GM23338 (cell line): ENCODE measurements around the gene STRN4. TPM values are rescaled to one million over a fixed set of nuclear protein-coding genes. Genes with fewer than 3 reads are reported as not detected.
A peak's percentile ranks its signal among the peaks of the same experiment; 100 is the strongest.

Experiments used
- ATAC-seq: fragments of 200-7000 bp; cut with Tn5 transposase; 3 replicates; pipeline ENCODE4 v1.9.1; 2020
- DNase-seq: peaks from one replicate; pipeline ENCODE4 v3.0.0-alpha.2; 2015; ENCODE audit warnings: low spot score
- H2AFZ ChIP-seq: fragments of 200-600 bp; sonication (generic); 2 replicates; pipeline ENCODE4 v1.8.0; 2016; ENCODE audit warnings: antibody characterized with exemption, mild to moderate bottlenecking, moderate library complexity
- H3F3A ChIP-seq: fragments of 200-600 bp; sonication (generic); replicated peaks from 2 replicates; pipeline ENCODE4 v1.8.0; 2017; ENCODE audit warnings: antibody characterized with exemption, mixed run types, low read depth
- H3K27ac ChIP-seq: fragments of 200-600 bp; sonication (generic); 2 replicates; pipeline ENCODE4 v1.6.1; 2016; ENCODE audit warnings: low read depth
- H3K27me3 ChIP-seq: fragments of 200-600 bp; sonication (generic); 2 replicates; pipeline ENCODE4 v1.8.0; 2016; ENCODE audit warnings: mild to moderate bottlenecking, mixed run types, moderate library complexity; ENCODE audit not compliant: insufficient read depth
- H3K36me3 ChIP-seq: fragments of 200-600 bp; sonication (generic); 2 replicates; pipeline ENCODE4 v1.8.0; 2016; ENCODE audit warnings: mild to moderate bottlenecking; ENCODE audit not compliant: insufficient read depth
- H3K4me1 ChIP-seq: fragments of 200-600 bp; sonication (generic); 2 replicates; pipeline ENCODE4 v1.8.0; 2016; ENCODE audit warnings: mild to moderate bottlenecking, moderate library complexity; ENCODE audit not compliant: insufficient read depth
- H3K4me2 ChIP-seq: fragments of 200-600 bp; sonication (generic); 2 replicates; pipeline ENCODE4 v1.7.1; 2017; ENCODE audit warnings: mixed run types
- H3K4me3 ChIP-seq: fragments of 200-600 bp; sonication (generic); 2 replicates; pipeline ENCODE4 v1.6.1; 2016; ENCODE audit warnings: mixed run types
- H3K79me2 ChIP-seq: fragments of 200-600 bp; sonication (generic); replicated peaks from 2 replicates; pipeline ENCODE4 v1.8.0; 2017; ENCODE audit warnings: mild to moderate bottlenecking; ENCODE audit not compliant: insufficient read depth
- H3K9me2 ChIP-seq: fragments of 200-600 bp; sonication (generic); 2 replicates; pipeline ENCODE4 v1.8.0; 2017; ENCODE audit not compliant: insufficient read depth
- H4K20me1 ChIP-seq: fragments of 200-600 bp; sonication (generic); replicated peaks from 2 replicates; pipeline ENCODE4 v1.8.0; 2017; ENCODE audit warnings: mild to moderate bottlenecking; ENCODE audit not compliant: insufficient read depth
- H3K27ac Mint-ChIP-seq: 2 replicates; pipeline ENCODE4 v1.8.0; 2020; ENCODE audit warnings: inconsistent platforms, mild to moderate bottlenecking, moderate library complexity, mixed read lengths
- H3K27me3 Mint-ChIP-seq: 3 replicates; pipeline ENCODE4 v1.8.0; 2022; ENCODE audit warnings: low read depth, mild to moderate bottlenecking, moderate library complexity, mixed read lengths, inconsistent platforms; ENCODE audit not compliant: insufficient read depth, poor library complexity
- H3K36me3 Mint-ChIP-seq: 3 replicates; pipeline ENCODE4 v1.8.0; 2021; ENCODE audit warnings: low read depth, mild to moderate bottlenecking, inconsistent platforms, moderate library complexity, mixed read lengths
- H3K4me1 Mint-ChIP-seq: 3 replicates; pipeline ENCODE4 v1.8.0; 2020; ENCODE audit warnings: mild to moderate bottlenecking, inconsistent platforms, mixed read lengths
- H3K4me3 Mint-ChIP-seq: 3 replicates; pipeline ENCODE4 v1.8.0; 2021; ENCODE audit warnings: moderate library complexity, mild to moderate bottlenecking, inconsistent platforms, mixed read lengths
- H3K9me3 Mint-ChIP-seq: 3 replicates; pipeline ENCODE4 v1.8.0; 2020; ENCODE audit warnings: moderate library complexity, mild to moderate bottlenecking, inconsistent platforms, mixed read lengths
- CREB1 ChIP-seq: fragments of 250-450 bp; sonication (Bioruptor Pico); IDR thresholded peaks from 2 replicates; pipeline ENCODE4 v1.5.0; 2020; ENCODE audit warnings: low read depth, mild to moderate bottlenecking, moderate library complexity
- EZH2 ChIP-seq: fragments of 200-600 bp; sonication (generic); IDR thresholded peaks from one replicate; pipeline ENCODE4 v1.8.0; 2017; ENCODE audit warnings: antibody characterized with exemption, mild to moderate bottlenecking, low read depth; ENCODE audit not compliant: unreplicated experiment
- EZH2phosphoT487 ChIP-seq: fragments of 200-600 bp; sonication (generic); IDR thresholded peaks from one replicate; pipeline ENCODE4 v1.8.1; 2018; ENCODE audit warnings: antibody characterized with exemption; ENCODE audit not compliant: unreplicated experiment
- JUNB ChIP-seq: IDR thresholded peaks from one replicate; pipeline ENCODE4 v1.6.1; 2016; ENCODE audit warnings: antibody characterized with exemption; ENCODE audit not compliant: unreplicated experiment
- NANOG ChIP-seq: IDR thresholded peaks from 2 replicates; pipeline ENCODE4 v1.6.1; 2016; ENCODE audit warnings: antibody characterized with exemption, borderline replicate concordance
- POLR2AphosphoS5 ChIP-seq: IDR thresholded peaks from 2 replicates; pipeline ENCODE4 v1.6.1; 2016; ENCODE audit warnings: antibody characterized with exemption, low read depth
- STAT1 ChIP-seq: IDR thresholded peaks from one replicate; pipeline ENCODE4 v1.6.1; 2016; ENCODE audit warnings: antibody characterized with exemption; ENCODE audit not compliant: unreplicated experiment
- ZNF114 ChIP-seq: fragments of 250-450 bp; sonication (Bioruptor Pico); IDR thresholded peaks from 2 replicates; pipeline ENCODE4 v1.5.0; 2020; ENCODE audit warnings: mild to moderate bottlenecking, moderate library complexity
- ZNF331 ChIP-seq: fragments of 250-450 bp; sonication (Bioruptor Pico); IDR thresholded peaks from 2 replicates; pipeline ENCODE4 v1.5.0; 2020; ENCODE audit warnings: low read depth, mild to moderate bottlenecking, moderate library complexity
- polyA plus RNA-seq: library from polyadenylated mRNA; unstranded; fragments of >200 nt; fragmentation: Nextera tagmentation; extraction: Ambion mirVana; gene quantifications from 2 replicates; pipeline ENCODE4 v1.2.1, GENCODE V29; 2016
- total RNA-seq: library from RNA; depleted of rRNA; stranded (reverse); fragments of >200 nt; shearing (Covaris generic); gene quantifications from 2 replicates; pipeline ENCODE4 v1.2.3, GENCODE V29; 2014
- TF ChIP-seq, protein P1 (sequence below): IDR thresholded peaks from one replicate; pipeline ENCODE4 v1.6.1; 2018; ENCODE audit warnings: antibody characterized with exemption; ENCODE audit not compliant: unreplicated experiment
- TF ChIP-seq, protein P2 (sequence below): IDR thresholded peaks from 2 replicates; pipeline ENCODE4 v1.6.1; 2016; ENCODE audit warnings: antibody characterized with exemption
- TF ChIP-seq, protein P3 (sequence below), 2 experiments: fragments of 200-600 bp in 1 of 2; sonication (generic) in 1 of 2; conservative IDR thresholded peaks; 2 replicates each; pipeline versions ENCODE4 v1.5.1 to v1.6.1; 2016 to 2017; ENCODE audit warnings: antibody characterized with exemption in 2 of 2, low read depth in 2 of 2, mild to moderate bottlenecking in 2 of 2, moderate library complexity in 1 of 2
- TF ChIP-seq, protein P4 (sequence below): fragments of 250-450 bp; sonication (Bioruptor Pico); IDR thresholded peaks from 2 replicates; pipeline ENCODE4 v1.5.0; 2020; ENCODE audit warnings: mild to moderate bottlenecking, moderate library complexity

Gene STRN4
- total and polyA plus RNA-seq, 2 experiments from 2014 or later: 62.1 to 140 TPM

DNA sequence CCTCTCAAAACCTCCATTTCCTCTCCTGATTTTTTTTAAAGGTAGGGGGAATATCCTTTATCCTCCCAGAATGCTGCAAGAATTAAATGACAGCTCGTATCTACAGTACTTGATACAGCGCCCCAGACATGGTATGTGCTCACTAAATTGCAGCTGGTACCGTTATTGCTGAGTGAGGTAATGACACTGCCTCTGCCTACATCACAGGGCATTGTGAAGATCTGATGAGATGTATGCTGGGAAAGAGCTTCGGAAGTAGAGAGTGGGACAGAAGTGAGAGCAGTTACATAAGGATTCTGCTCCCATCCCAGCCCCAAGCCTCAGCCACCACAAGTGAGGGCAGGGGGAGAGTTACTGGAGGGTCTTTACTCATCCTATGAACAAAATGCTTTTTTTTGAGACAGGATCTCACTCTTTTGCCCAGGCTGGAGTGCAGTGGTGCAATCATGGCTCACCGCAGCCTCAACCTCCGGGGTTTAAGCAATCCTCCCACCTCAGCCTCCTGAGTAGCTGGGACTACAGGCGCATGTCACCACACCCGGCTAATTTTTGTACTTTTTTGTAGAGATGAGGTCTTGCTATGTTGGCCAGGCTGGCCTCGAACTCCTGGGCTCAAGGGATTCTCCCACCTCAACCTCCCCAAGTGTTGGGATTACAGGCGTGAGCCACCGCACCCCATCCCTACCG is 2.1 kb downstream of the STRN4 start:
- Histone ChIP-seq H4K20me1 (peaks cover 60% of the 10 kb centered on the region), H3K4me3 (peak overlapping the region; percentile 93), H2AFZ (no peak overlapping the region), H3K27me3 (no peaks in the 10 kb centered on the region), H3K4me2 (peak overlapping the region; percentile 98; the same call in 1 of the 2 replicates), H3F3A (0 out of 2 replicates have a peak, but pooled peaks cover 14% of the 10 kb centered on the region), H3K79me2 (peaks cover 66% of the 10 kb centered on the region), H3K9me2 (no peaks in the 10 kb centered on the region), H3K4me1 (peaks cover 10% of the 10 kb centered on the region; the same call in 1 of the 2 replicates), H3K27ac (no peak overlapping the region), H3K36me3 (peaks cover 4% of the 10 kb centered on the region; the same call in 1 of the 2 replicates)
- no peak for TF ChIP-seq CREB1
- TF ChIP-seq, protein P1, sequence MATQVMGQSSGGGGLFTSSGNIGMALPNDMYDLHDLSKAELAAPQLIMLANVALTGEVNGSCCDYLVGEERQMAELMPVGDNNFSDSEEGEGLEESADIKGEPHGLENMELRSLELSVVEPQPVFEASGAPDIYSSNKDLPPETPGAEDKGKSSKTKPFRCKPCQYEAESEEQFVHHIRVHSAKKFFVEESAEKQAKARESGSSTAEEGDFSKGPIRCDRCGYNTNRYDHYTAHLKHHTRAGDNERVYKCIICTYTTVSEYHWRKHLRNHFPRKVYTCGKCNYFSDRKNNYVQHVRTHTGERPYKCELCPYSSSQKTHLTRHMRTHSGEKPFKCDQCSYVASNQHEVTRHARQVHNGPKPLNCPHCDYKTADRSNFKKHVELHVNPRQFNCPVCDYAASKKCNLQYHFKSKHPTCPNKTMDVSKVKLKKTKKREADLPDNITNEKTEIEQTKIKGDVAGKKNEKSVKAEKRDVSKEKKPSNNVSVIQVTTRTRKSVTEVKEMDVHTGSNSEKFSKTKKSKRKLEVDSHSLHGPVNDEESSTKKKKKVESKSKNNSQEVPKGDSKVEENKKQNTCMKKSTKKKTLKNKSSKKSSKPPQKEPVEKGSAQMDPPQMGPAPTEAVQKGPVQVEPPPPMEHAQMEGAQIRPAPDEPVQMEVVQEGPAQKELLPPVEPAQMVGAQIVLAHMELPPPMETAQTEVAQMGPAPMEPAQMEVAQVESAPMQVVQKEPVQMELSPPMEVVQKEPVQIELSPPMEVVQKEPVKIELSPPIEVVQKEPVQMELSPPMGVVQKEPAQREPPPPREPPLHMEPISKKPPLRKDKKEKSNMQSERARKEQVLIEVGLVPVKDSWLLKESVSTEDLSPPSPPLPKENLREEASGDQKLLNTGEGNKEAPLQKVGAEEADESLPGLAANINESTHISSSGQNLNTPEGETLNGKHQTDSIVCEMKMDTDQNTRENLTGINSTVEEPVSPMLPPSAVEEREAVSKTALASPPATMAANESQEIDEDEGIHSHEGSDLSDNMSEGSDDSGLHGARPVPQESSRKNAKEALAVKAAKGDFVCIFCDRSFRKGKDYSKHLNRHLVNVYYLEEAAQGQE: no peak
- TF ChIP-seq, protein P2, sequence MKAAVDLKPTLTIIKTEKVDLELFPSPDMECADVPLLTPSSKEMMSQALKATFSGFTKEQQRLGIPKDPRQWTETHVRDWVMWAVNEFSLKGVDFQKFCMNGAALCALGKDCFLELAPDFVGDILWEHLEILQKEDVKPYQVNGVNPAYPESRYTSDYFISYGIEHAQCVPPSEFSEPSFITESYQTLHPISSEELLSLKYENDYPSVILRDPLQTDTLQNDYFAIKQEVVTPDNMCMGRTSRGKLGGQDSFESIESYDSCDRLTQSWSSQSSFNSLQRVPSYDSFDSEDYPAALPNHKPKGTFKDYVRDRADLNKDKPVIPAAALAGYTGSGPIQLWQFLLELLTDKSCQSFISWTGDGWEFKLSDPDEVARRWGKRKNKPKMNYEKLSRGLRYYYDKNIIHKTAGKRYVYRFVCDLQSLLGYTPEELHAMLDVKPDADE: no peak
- TF ChIP-seq EZH2: no peak
- TF ChIP-seq POLR2AphosphoS5: no peak
- TF ChIP-seq STAT1: no peak
- TF ChIP-seq, protein P3, sequence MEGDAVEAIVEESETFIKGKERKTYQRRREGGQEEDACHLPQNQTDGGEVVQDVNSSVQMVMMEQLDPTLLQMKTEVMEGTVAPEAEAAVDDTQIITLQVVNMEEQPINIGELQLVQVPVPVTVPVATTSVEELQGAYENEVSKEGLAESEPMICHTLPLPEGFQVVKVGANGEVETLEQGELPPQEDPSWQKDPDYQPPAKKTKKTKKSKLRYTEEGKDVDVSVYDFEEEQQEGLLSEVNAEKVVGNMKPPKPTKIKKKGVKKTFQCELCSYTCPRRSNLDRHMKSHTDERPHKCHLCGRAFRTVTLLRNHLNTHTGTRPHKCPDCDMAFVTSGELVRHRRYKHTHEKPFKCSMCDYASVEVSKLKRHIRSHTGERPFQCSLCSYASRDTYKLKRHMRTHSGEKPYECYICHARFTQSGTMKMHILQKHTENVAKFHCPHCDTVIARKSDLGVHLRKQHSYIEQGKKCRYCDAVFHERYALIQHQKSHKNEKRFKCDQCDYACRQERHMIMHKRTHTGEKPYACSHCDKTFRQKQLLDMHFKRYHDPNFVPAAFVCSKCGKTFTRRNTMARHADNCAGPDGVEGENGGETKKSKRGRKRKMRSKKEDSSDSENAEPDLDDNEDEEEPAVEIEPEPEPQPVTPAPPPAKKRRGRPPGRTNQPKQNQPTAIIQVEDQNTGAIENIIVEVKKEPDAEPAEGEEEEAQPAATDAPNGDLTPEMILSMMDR (conservative IDR thresholded peaks at IDR 0.05; ENCODE audit: low read depth in 2 of 2): no peak
- TF ChIP-seq, protein P4, sequence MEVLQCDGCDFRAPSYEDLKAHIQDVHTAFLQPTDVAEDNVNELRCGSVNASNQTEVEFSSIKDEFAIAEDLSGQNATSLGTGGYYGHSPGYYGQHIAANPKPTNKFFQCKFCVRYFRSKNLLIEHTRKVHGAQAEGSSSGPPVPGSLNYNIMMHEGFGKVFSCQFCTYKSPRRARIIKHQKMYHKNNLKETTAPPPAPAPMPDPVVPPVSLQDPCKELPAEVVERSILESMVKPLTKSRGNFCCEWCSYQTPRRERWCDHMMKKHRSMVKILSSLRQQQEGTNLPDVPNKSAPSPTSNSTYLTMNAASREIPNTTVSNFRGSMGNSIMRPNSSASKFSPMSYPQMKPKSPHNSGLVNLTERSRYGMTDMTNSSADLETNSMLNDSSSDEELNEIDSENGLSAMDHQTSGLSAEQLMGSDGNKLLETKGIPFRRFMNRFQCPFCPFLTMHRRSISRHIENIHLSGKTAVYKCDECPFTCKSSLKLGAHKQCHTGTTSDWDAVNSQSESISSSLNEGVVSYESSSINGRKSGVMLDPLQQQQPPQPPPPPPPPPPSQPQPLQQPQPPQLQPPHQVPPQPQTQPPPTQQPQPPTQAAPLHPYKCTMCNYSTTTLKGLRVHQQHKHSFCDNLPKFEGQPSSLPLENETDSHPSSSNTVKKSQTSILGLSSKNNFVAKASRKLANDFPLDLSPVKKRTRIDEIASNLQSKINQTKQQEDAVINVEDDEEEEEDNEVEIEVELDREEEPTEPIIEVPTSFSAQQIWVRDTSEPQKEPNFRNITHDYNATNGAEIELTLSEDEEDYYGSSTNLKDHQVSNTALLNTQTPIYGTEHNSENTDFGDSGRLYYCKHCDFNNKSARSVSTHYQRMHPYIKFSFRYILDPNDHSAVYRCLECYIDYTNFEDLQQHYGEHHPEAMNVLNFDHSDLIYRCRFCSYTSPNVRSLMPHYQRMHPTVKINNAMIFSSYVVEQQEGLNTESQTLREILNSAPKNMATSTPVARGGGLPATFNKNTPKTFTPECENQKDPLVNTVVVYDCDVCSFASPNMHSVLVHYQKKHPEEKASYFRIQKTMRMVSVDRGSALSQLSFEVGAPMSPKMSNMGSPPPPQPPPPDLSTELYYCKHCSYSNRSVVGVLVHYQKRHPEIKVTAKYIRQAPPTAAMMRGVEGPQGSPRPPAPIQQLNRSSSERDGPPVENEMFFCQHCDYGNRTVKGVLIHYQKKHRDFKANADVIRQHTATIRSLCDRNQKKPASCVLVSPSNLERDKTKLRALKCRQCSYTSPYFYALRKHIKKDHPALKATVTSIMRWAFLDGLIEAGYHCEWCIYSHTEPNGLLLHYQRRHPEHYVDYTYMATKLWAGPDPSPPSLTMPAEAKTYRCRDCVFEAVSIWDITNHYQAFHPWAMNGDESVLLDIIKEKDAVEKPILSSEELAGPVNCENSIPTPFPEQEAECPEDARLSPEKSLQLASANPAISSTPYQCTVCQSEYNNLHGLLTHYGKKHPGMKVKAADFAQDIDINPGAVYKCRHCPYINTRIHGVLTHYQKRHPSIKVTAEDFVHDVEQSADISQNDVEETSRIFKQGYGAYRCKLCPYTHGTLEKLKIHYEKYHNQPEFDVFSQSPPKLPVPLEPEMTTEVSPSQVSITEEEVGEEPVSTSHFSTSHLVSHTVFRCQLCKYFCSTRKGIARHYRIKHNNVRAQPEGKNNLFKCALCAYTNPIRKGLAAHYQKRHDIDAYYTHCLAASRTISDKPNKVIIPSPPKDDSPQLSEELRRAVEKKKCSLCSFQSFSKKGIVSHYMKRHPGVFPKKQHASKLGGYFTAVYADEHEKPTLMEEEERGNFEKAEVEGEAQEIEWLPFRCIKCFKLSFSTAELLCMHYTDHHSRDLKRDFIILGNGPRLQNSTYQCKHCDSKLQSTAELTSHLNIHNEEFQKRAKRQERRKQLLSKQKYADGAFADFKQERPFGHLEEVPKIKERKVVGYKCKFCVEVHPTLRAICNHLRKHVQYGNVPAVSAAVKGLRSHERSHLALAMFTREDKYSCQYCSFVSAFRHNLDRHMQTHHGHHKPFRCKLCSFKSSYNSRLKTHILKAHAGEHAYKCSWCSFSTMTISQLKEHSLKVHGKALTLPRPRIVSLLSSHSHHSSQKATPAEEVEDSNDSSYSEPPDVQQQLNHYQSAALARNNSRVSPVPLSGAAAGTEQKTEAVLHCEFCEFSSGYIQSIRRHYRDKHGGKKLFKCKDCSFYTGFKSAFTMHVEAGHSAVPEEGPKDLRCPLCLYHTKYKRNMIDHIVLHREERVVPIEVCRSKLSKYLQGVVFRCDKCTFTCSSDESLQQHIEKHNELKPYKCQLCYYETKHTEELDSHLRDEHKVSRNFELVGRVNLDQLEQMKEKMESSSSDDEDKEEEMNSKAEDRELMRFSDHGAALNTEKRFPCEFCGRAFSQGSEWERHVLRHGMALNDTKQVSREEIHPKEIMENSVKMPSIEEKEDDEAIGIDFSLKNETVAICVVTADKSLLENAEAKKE: no peak
- TF ChIP-seq NANOG: no peak
- TF ChIP-seq ZNF114 (CRISPR knock-in tag): no peak
- no peak for TF ChIP-seq EZH2phosphoT487
- TF ChIP-seq JUNB: no peak
- TF ChIP-seq ZNF331 (CRISPR knock-in tag): no peak
- Mint-ChIP-seq H3K36me3 (peaks cover 33% of the 10 kb centered on the region), H3K27me3 (peaks cover 28% of the 10 kb centered on the region), H3K9me3 (no peaks in the 10 kb centered on the region; the same call in 1 of the 3 replicates), H3K4me3 (peak overlapping the region; percentile 98), H3K4me1 (peaks cover 55% of the 10 kb centered on the region), H3K27ac (no peak overlapping the region)
- ATAC-seq: no peak
- DNase-seq: no peak
